ENCODE results near the gene VPS35L.

The VPS35L gene

DNA sequence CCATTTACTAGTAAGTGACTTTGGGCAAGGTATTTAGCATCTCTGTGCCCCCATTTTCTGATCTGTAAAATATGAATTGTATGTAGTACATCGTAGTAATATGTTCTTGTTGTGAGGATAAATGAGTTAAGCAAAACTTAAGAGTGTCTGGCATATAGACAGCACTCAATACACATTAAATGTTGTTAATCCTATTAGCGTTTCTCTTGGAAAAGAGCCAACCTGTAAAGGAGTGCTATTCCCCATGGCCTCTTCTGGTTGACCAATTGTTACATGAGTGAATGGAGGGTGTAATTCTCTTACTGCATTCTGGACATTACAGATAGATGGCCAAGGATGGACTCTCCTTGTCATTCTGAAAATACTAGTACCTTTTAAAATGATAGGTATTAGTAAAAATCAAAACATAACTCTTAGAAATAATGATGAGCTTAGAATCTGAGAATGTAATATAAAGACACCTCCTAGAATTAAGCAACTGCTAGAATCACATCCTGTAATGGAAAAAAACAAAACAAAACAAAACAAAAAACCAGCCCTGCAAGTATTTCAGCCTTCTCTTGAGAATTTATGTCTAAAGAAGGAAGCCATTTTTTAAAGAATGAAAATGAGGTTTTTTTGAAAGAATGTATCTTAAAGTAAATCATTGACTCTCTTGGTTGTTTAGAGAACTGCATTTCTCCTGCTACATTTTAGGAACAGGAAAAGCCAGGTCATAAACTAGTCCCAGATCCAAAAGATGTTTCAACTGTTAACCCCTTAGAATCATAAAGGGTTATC lies 193.1 kb downstream of the VPS35L start:
- no peak for DNase-seq (ENCODE audit: low read depth in 3 of 3)

DNA sequence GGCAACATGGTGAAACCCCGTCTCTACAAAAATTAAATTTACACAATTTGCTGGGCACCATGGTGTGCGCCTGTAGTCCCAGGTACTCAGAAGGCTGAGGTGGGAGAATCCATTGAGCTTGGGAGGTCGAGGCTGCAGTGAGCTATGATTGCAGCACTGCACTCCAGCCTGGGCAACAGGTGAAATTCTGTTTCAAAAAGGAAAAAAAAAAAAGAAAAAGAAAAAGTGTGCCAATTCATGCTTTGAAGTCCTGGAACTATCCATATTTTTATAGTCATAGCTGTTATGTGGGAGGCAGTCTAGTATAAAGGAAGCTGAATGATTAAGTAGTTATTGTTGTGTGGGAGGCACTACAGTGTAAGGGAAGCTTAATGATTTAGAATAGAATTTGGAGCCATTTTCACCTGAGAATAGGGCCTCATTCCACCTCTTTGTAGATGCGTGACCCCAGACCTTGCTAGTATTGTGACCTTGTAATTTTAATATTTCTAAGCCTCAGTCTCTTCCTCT lies 194.1 kb downstream of the VPS35L start:
- DNase-seq (ENCODE audit: low read depth in 3 of 3): no peak
